ENCODE data around the gene SH3BP4. TPM values are rescaled to one million over a fixed set of nuclear protein-coding genes. Genes with fewer than 3 reads are reported as not detected.
"Not testable (repeated sequence)": the region's sequence is repeated elsewhere in the genome, so short reads cannot be mapped to it uniquely, and the experiment has no call there.

Gene SH3BP4
- polyA plus RNA-seq, 1 experiment = 224 TPM

DNA sequence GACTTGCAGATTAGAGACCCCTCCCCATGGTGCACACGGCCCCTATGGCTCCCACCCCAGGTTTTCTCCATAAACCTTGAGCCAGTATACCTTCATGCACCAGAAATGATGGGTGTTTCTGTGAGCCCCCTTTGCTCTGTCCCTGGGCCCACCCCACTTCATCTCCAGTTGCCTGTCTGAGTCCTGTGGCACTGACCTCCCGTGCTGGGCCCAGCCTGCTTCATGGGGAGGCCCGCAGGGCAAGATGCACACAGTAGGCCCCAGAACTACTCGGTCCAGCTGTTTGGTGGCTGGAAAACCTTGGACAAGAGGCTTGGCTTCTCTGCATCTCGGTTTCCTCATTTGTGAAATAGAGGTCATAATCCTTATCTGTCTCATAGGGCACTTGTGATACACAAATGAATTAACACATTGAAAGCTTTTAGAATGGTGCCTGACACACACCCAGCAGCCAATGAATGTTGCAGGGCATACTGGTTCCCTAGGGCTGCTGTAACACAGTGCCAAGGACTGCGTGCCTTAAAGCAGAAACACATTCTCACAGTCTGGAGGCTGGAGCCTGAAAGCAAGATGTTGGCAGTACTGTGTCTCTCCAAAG, 58.4 kb downstream of the SH3BP4 start:
- CTCF ChIA-PET = no interaction called here
- TF ChIP-seq, protein P1, sequence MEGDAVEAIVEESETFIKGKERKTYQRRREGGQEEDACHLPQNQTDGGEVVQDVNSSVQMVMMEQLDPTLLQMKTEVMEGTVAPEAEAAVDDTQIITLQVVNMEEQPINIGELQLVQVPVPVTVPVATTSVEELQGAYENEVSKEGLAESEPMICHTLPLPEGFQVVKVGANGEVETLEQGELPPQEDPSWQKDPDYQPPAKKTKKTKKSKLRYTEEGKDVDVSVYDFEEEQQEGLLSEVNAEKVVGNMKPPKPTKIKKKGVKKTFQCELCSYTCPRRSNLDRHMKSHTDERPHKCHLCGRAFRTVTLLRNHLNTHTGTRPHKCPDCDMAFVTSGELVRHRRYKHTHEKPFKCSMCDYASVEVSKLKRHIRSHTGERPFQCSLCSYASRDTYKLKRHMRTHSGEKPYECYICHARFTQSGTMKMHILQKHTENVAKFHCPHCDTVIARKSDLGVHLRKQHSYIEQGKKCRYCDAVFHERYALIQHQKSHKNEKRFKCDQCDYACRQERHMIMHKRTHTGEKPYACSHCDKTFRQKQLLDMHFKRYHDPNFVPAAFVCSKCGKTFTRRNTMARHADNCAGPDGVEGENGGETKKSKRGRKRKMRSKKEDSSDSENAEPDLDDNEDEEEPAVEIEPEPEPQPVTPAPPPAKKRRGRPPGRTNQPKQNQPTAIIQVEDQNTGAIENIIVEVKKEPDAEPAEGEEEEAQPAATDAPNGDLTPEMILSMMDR (IDR thresholded peaks at IDR 0.05; ENCODE audit: low read depth, low read length) = no peak
- Histone ChIP-seq H3K27ac (ENCODE audit: low read depth, low read length) (peak overlapping the region; percentile 21), H3K9me3 (ENCODE audit: control insufficient read depth, insufficient read depth, low read length) (peaks cover 5% of the 10 kb centered on the region; the same call in 1 of the 2 replicates), H3K27me3 (ENCODE audit: control insufficient read depth, insufficient read depth, low read length) (no peaks in the 10 kb centered on the region), H3K4me3 (ENCODE audit: low read depth, low read length) (no peak overlapping the region)
- DNase-seq (ENCODE audit: low read depth, low spot score) = no peak
- POLR2A ChIA-PET = no interaction called here

DNA sequence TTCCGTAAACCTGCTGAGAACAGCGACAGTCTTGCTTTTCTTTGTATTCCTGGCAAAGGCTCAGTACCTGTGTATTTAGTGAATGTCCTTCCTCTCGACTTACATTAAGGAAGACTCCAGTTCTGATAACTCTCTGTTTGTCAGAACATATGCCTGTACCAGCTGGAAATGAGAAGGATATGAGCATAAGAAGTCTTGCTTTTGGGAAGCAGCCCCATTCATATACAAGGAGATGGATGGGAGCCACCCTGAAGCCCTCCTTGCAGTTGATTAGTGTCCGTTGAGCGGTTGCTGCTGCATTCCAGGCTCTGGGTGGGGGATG, 59.8 kb downstream of the SH3BP4 start:
- DNase-seq (ENCODE audit: low read depth, low spot score) = no peak
- H3K27ac ChIP-seq (ENCODE audit: low read depth, low read length) = no peak overlapping the region
- POLR2A ChIA-PET = interaction anchor here (0.6 kb wide), 1 partner anchor 446 kb away, joined by 4 read pairs; no protein-coding TSS in a partner anchor
- H3K4me3 ChIP-seq (ENCODE audit: low read depth, low read length) = no peak overlapping the region
- CTCF ChIA-PET = no interaction called here
- no peaks in the 10 kb centered on the region for H3K27me3 ChIP-seq (ENCODE audit: control insufficient read depth, insufficient read depth, low read length)
- TF ChIP-seq, protein P1 (IDR thresholded peaks at IDR 0.05; ENCODE audit: low read depth, low read length) = no peak
- H3K9me3 ChIP-seq (ENCODE audit: control insufficient read depth, insufficient read depth, low read length) = peaks cover 11% of the 10 kb centered on the region; the same call in 1 of the 2 replicates

DNA sequence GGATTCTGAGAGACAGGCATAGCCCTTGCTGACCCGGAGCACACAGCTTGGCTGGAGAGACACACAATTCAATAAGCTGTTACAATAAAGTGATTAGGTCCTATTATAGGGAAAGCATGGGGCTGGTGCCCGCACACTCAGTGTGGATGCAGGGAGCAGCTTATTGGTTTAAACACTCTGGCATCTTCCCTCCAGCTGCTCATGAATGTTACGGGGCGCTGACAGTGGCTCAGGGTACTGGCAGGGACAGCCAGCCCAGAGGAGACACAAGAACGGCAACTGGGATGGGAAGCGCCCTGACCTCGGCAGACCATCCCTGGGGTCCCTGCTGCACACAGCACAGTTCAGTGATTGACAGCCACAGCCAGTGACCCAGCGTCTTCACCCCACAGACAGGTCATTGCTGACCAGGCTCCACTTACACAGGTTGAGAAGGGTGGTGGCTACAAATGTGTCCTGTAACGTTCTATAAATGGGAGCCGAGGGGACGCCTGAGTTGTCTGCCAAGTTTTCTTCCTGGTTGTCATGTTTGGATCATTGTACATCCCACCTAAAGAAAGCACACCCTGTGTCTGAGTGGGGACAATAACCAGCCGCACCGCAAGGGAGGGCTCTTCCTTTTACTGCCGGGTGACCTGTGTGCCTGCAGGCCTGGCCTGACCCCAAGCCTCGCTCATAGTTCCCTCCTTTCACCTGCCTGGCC, 60.3 kb downstream of the SH3BP4 start:
- Histone ChIP-seq H3K27me3 (ENCODE audit: control insufficient read depth, insufficient read depth, low read length) (no peaks in the 10 kb centered on the region), H3K27ac (ENCODE audit: low read depth, low read length) (no peak overlapping the region), H3K4me3 (ENCODE audit: low read depth, low read length) (no peak overlapping the region), H3K9me3 (ENCODE audit: control insufficient read depth, insufficient read depth, low read length) (peaks cover 11% of the 10 kb centered on the region; the same call in 1 of the 2 replicates)
- TF ChIP-seq, protein P1 (IDR thresholded peaks at IDR 0.05; ENCODE audit: low read depth, low read length) = no peak
- ChIA-PET CTCF (no interaction called here), POLR2A (interaction anchor here (0.6 kb wide), 1 partner anchor 446 kb away, joined by 4 read pairs; no protein-coding TSS in a partner anchor)
- no peak for DNase-seq (ENCODE audit: low read depth, low spot score)

DNA sequence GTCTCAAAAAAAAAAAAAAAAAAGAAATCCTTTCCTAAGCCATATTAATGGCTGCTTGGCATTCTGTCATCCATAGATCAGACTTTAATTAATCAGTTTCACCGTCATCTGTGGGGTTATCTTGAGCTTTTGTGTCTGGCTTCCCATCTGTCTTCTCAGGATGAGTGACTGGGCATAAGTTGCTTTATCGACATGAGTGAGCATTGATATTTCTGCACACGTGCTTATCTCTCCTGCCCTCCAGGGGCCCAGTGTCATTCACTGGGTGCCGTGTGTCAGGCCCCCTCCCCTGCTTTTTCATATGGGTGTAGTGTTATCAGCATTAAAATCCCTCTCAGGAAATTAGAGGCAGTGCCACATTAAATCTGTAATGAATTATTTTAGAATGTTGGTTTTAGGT, 65.6 kb downstream of the SH3BP4 start:
- Histone ChIP-seq H3K27ac (ENCODE audit: low read depth, low read length) (peak overlapping the region; percentile 21), H3K27me3 (ENCODE audit: control insufficient read depth, insufficient read depth, low read length) (no peaks in the 10 kb centered on the region), H3K4me3 (ENCODE audit: low read depth, low read length) (no peak overlapping the region), H3K9me3 (ENCODE audit: control insufficient read depth, insufficient read depth, low read length) (peaks cover 11% of the 10 kb centered on the region; the same call in 1 of the 2 replicates)
- TF ChIP-seq, protein P1 (IDR thresholded peaks at IDR 0.05; ENCODE audit: low read depth, low read length) = no peak
- no peak for DNase-seq (ENCODE audit: low read depth, low spot score)
- CTCF ChIA-PET = interaction anchor here (0.6 kb wide), 1 partner anchor 44 kb away, joined by 5 read pairs; no protein-coding TSS in a partner anchor
- POLR2A ChIA-PET = no interaction called here

DNA sequence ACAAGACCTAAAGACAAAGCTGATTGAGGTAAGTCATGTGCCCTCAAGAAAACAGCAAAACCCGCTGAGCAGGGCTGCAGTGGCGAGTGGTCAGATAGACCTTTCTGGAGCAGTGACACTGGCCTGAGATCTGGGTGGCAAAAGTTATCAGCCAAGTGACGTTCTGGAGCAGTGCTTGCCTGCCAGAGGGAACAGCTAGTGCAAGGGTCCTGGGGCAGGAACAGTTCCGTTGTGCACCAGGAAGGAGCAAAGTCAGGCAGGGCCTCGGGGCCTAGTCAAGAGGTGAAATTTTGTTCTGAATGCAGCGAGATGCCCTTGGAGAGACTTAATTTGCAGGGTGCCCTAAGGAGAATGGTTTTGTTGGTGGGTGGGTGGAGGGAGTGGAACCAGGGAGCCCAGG, 67.0 kb downstream of the SH3BP4 start:
- POLR2A ChIA-PET = interaction anchor here (0.6 kb wide), 1 partner anchor 466 kb away, joined by 9 read pairs; no protein-coding TSS in a partner anchor
- DNase-seq (ENCODE audit: low read depth, low spot score) = no peak

DNA sequence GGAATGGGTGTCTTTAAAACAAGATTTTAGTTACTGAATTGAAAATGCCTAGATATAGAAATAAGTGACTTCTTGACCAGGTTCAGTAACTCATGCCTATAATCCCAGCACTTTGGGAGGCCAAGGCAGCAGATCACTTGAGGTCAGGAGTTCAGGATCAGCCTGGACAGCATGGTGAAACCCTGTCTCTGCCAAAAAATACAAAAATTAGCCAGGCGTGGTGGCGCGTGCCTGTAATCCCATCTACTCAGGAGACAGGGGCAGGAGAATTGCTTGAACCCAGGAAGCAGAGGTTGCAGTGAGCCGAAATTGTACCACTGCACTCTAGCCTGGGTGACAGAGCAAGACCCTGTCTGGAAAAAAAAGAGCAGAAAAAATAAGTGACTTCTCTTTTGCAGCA, 68.3 kb downstream of the SH3BP4 start:
- H3K4me3 ChIP-seq (ENCODE audit: low read depth, low read length); DNase-seq (ENCODE audit: low read depth, low spot score); CTCF ChIA-PET; H3K27me3 ChIP-seq (ENCODE audit: control insufficient read depth, insufficient read depth, low read length); H3K9me3 ChIP-seq (ENCODE audit: control insufficient read depth, insufficient read depth, low read length); H3K27ac ChIP-seq (ENCODE audit: low read depth, low read length): not testable (repeated sequence)
- POLR2A ChIA-PET = interaction anchor here (0.7 kb wide), 1 partner anchor 68 kb away, joined by 7 read pairs; the partner anchor contains the start of gene SH3BP4

More for the DNA sequence above, 67.0 kb downstream of the SH3BP4 start:
- CTCF ChIA-PET = no interaction called here
- Histone ChIP-seq H3K27me3 (ENCODE audit: control insufficient read depth, insufficient read depth, low read length) (no peaks in the 10 kb centered on the region), H3K9me3 (ENCODE audit: control insufficient read depth, insufficient read depth, low read length) (peaks cover 11% of the 10 kb centered on the region; the same call in 1 of the 2 replicates), H3K27ac (ENCODE audit: low read depth, low read length) (peak overlapping the region; percentile 21), H3K4me3 (ENCODE audit: low read depth, low read length) (no peak overlapping the region)
- TF ChIP-seq, protein P1 (IDR thresholded peaks at IDR 0.05; ENCODE audit: low read depth, low read length) = no peak
